Mesothelial cell of epicardium (in vitro differentiated cells): Measurements from ENCODE around the gene PACS2. TPM values are rescaled to one million over a fixed set of nuclear protein-coding genes. Genes with fewer than 3 reads are reported as not detected.

Experiments
- DNase-seq, 2 experiments: peaks; one replicate each; pipeline ENCODE4 v3.0.0; 2021; ENCODE audit warnings: low spot score in 2 of 2; ENCODE audit not compliant: unreplicated experiment in 2 of 2
- H3K27ac Mint-ChIP-seq: 2 replicates; pipeline ENCODE4 v1.8.0; 2021; ENCODE audit warnings: mixed read lengths
- H3K27me3 Mint-ChIP-seq: 2 replicates; pipeline ENCODE4 v1.8.0; 2021; ENCODE audit warnings: low read depth, mixed read lengths
- H3K36me3 Mint-ChIP-seq: 2 replicates; pipeline ENCODE4 v1.8.0; 2021; ENCODE audit warnings: mixed read lengths
- H3K4me1 Mint-ChIP-seq: 2 replicates; pipeline ENCODE4 v1.8.0; 2021; ENCODE audit warnings: mixed read lengths
- H3K4me3 Mint-ChIP-seq: 2 replicates; pipeline ENCODE4 v1.8.0; 2021; ENCODE audit warnings: mild to moderate bottlenecking, moderate library complexity, mixed read lengths
- H3K9me3 Mint-ChIP-seq: 2 replicates; pipeline ENCODE4 v1.8.0; 2021; ENCODE audit warnings: mixed read lengths
- total RNA-seq: library from RNA; stranded (reverse); gene quantifications from 3 replicates; pipeline ENCODE4 v1.2.1, GENCODE V29; 2021
- TF ChIP-seq, protein P1 (sequence below): fragments of 200-600 bp; sonication (generic); IDR thresholded peaks from one replicate; pipeline ENCODE4 v1.5.0; 2021; ENCODE audit warnings: antibody characterized with exemption; ENCODE audit not compliant: unreplicated experiment

Gene PACS2
- total RNA-seq, 1 donor from 2014 or later: 147 TPM

GRCh38 chr14:105409364-105409763 lies 94.8 kb downstream of the PACS2 start:
- TF ChIP-seq, protein P1, sequence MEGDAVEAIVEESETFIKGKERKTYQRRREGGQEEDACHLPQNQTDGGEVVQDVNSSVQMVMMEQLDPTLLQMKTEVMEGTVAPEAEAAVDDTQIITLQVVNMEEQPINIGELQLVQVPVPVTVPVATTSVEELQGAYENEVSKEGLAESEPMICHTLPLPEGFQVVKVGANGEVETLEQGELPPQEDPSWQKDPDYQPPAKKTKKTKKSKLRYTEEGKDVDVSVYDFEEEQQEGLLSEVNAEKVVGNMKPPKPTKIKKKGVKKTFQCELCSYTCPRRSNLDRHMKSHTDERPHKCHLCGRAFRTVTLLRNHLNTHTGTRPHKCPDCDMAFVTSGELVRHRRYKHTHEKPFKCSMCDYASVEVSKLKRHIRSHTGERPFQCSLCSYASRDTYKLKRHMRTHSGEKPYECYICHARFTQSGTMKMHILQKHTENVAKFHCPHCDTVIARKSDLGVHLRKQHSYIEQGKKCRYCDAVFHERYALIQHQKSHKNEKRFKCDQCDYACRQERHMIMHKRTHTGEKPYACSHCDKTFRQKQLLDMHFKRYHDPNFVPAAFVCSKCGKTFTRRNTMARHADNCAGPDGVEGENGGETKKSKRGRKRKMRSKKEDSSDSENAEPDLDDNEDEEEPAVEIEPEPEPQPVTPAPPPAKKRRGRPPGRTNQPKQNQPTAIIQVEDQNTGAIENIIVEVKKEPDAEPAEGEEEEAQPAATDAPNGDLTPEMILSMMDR: no peak
- Mint-ChIP-seq H3K27me3 (peaks cover 51% of the 10 kb centered on the region), H3K27ac (no peak overlapping the region), H3K4me1 (peaks cover 3% of the 10 kb centered on the region), H3K9me3 (peaks cover 22% of the 10 kb centered on the region), H3K36me3 (peaks cover 7% of the 10 kb centered on the region), H3K4me3 (no peak overlapping the region)
- no peak for DNase-seq

- peaks cover 11% of the 10 kb centered on the region for H3K9me3 Mint-ChIP-seq
- H3K27me3 Mint-ChIP-seq: peaks cover 51% of the 10 kb centered on the region
- no peak for DNase-seq
- peaks cover 4% of the 10 kb centered on the region for H3K4me1 Mint-ChIP-seq
- H3K4me3 Mint-ChIP-seq: peak overlapping the region; percentile 56
- H3K36me3 Mint-ChIP-seq: peaks cover 7% of the 10 kb centered on the region
- TF ChIP-seq, protein P1: no peak
- no peak overlapping the region for H3K27ac Mint-ChIP-seq
These were observed 96.1 kb downstream of the PACS2 start for GRCh38 chr14:105410642-105411016.

- H3K4me1 Mint-ChIP-seq: peaks cover 4% of the 10 kb centered on the region
- H3K36me3 Mint-ChIP-seq: peaks cover 4% of the 10 kb centered on the region
- TF ChIP-seq, protein P1: no peak
- no peak overlapping the region for H3K27ac Mint-ChIP-seq
- peaks cover 4% of the 10 kb centered on the region for H3K9me3 Mint-ChIP-seq
- H3K4me3 Mint-ChIP-seq: peak overlapping the region; percentile 56
- DNase-seq: no peak
- peaks cover 49% of the 10 kb centered on the region for H3K27me3 Mint-ChIP-seq
These were observed 96.7 kb downstream of the PACS2 start for GRCh38 chr14:105411017-105411941.

DNA sequence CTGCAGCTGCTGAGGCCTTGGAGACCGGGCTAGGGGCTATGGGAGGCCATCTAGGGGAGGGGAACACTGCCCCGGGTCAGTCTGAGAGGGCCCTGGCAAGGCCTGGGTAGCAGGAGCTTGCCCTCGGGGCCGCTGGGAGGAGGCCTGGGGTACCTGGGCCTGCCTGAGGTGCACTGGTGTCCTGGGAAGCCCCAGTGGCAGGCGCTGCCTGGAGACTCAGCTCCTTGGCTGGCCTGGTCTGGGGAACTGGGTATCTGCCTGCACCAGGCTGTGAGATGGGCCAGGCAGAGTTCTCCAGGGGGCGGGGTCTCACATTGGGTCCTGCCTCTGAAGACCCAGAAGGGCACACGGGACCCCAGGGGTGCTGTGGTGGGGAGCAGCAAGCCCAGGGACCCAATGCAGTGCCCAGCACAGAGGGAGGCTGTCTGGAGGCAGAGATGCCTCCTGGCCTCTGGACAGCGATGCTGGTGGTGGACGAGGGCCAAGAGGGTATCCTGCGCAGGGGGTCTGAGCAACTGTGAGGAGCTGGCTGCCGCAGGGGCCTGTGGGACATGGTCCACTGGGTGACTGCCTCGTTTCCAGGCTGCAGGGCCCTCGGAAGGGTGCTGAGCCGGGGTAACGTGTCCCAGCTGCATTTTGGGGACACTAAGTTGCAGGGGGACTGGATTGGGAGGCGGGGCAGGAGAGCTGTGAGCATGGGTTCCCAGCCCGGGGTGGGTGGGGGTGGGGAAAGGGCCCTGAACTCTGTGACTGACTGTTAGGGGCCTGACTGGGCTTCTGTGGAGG lies 97.6 kb downstream of the PACS2 start:
- Mint-ChIP-seq H3K27ac (no peak overlapping the region), H3K36me3 (peaks cover 5% of the 10 kb centered on the region), H3K9me3 (no peaks in the 10 kb centered on the region), H3K27me3 (peaks cover 49% of the 10 kb centered on the region), H3K4me3 (peak overlapping the region; percentile 37), H3K4me1 (peaks cover 8% of the 10 kb centered on the region)
- TF ChIP-seq, protein P1: no peak
- no peak for DNase-seq

DNA sequence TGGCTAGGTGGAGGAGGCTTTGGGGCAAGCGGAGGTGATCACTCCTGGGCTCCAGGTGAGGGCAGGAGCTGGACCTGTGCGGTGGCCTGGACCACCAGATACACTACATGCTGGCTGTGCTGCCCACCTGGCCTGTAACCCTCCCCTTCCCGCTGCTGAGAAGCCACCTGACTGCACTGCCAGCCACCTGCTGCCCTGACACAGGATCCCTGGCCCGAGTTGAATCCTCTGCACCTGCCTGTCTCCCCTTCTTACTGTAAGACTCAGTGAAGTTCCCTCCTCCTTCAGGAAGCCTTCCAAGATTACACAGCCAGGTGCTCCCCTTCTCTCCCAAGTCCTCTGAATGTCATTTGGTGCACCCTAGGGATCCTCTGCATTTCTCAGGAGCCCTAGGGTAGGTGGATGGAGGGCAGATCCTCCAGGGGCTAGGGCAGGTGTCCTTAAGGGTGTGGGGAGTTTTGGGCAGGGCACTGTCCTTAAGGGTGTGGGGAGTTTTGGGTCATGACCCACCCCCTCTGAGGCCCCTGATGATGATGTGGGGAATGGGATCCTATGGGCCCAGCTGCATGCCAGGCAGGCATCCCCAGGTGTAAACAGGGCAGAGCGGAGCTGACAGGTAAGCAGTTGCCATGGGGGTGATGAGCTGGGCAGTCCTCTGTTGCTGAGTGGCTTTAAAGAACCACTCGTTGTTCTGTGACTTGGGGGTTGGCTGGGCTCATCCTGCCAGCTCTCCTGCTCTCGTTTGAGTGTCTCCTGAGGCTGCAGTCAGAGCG lies 98.4 kb downstream of the PACS2 start:
- Mint-ChIP-seq H3K9me3 (no peaks in the 10 kb centered on the region), H3K36me3 (peaks cover 5% of the 10 kb centered on the region), H3K27ac (no peak overlapping the region), H3K4me3 (peak overlapping the region; percentile 12), H3K4me1 (peaks cover 8% of the 10 kb centered on the region), H3K27me3 (peaks cover 49% of the 10 kb centered on the region)
- DNase-seq: no peak
- TF ChIP-seq, protein P1: no peak
